Activated T-cell treated with anti-CD3 and anti-CD28 coated beads, Interleukin-2, amount 50 U/mL, for 72 hours (primary cell): Measurements from ENCODE around the gene UBE2D3. TPM values are rescaled to one million over a fixed set of nuclear protein-coding genes. Genes with fewer than 3 reads are reported as not detected.

Experiments
- ATAC-seq, 2 donors: fragments of 150-1000 bp; cut with Tn5 transposase; replicated peaks in 1 of 2; 2 replicates each; pipeline ENCODE4 v1.10.0; 2021; ENCODE audit warnings: moderate library complexity in 2 of 2, mild to moderate bottlenecking in 1 of 2
- DNase-seq, 2 donors: peaks; one replicate each; pipeline ENCODE4 v3.0.0; 2021 to 2022; ENCODE audit warnings: mixed read lengths in 1 of 2
- H3K27ac Mint-ChIP-seq: one replicate; pipeline ENCODE4 v1.8.0; 2022; ENCODE audit warnings: mild to moderate bottlenecking, moderate library complexity, mixed read lengths
- H3K27me3 Mint-ChIP-seq: one replicate; pipeline ENCODE4 v1.8.0; 2022; ENCODE audit warnings: low read depth, mixed read lengths
- H3K36me3 Mint-ChIP-seq, 2 donors: one replicate each; pipeline ENCODE4 v1.8.0; 2022; ENCODE audit warnings: mixed read lengths in 2 of 2, mild to moderate bottlenecking in 1 of 2; ENCODE audit not compliant: insufficient read depth in 2 of 2
- H3K4me1 Mint-ChIP-seq: one replicate; pipeline ENCODE4 v1.8.0; 2022; ENCODE audit warnings: low read depth, mixed read lengths
- H3K4me3 Mint-ChIP-seq, 2 donors: one replicate each; pipeline ENCODE4 v1.8.0; 2022; ENCODE audit warnings: mild to moderate bottlenecking in 2 of 2, mixed read lengths in 2 of 2, moderate library complexity in 2 of 2
- H3K9me3 Mint-ChIP-seq, 2 donors: one replicate each; pipeline ENCODE4 v1.8.0; 2022; ENCODE audit warnings: mixed read lengths in 2 of 2
- total RNA-seq, 2 donors: library from RNA; stranded (reverse); gene quantifications; one replicate each; pipeline ENCODE4 v1.2.3, GENCODE V29; 2022

Gene UBE2D3
- total RNA-seq, 2 donors from 2014 or later: 460 to 481 TPM

DNA sequence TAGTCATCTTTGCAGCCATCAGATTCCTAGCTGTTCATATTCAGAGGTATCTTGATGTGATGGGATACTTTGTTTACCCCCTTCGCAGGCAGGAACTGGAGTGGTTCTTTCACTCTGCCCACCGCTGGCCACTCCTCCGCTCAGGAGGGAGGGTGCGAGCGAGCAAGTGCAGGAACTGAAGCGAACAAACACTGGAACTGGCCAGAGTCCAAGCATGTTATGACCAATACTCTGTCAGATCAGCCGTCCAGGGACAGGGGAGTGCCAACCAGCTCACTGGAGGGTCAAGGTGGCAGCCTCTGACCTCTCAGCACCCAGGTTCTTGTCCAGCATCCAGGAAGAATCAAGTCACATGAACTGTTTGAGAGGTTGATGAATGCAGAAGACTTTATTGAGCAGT, 48.6 kb downstream of the UBE2D3 start:
- no peak for DNase-seq
- no peak overlapping the region for H3K4me3 Mint-ChIP-seq
- H3K36me3 Mint-ChIP-seq: no peaks in the 10 kb centered on the region

DNA sequence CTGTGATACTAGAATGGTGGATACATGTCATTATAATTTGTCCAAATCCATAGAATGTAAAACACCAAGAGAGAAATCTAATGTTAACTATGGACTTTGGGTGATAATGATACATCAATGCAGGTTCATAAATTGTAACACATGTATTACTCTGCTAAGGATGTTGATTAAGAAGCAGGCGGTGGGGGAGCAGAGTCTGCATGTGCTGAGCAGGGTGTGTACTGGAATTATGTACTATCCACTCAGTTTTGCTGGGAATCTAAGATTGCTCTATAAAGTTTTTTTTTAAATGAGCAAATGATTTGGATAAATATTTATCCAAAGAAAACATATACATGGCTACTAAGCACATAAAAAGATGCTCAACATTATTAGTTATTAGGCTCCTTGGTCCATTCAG, 51.5 kb downstream of the UBE2D3 start:
- Mint-ChIP-seq H3K27ac (no peak overlapping the region), H3K4me3 (no peak overlapping the region), H3K36me3 (no peaks in the 10 kb centered on the region), H3K4me1 (peaks cover 10% of the 10 kb centered on the region), H3K9me3 (no peaks in the 10 kb centered on the region), H3K27me3 (peaks cover 4% of the 10 kb centered on the region)
- ATAC-seq (no peak), DNase-seq (no peak)

More for the DNA sequence above, 48.6 kb downstream of the UBE2D3 start:
- ATAC-seq: no peak
- peaks cover 4% of the 10 kb centered on the region for H3K27me3 Mint-ChIP-seq
- H3K9me3 Mint-ChIP-seq: no peaks in the 10 kb centered on the region
- H3K4me1 Mint-ChIP-seq: peaks cover 10% of the 10 kb centered on the region
- no peak overlapping the region for H3K27ac Mint-ChIP-seq

DNA sequence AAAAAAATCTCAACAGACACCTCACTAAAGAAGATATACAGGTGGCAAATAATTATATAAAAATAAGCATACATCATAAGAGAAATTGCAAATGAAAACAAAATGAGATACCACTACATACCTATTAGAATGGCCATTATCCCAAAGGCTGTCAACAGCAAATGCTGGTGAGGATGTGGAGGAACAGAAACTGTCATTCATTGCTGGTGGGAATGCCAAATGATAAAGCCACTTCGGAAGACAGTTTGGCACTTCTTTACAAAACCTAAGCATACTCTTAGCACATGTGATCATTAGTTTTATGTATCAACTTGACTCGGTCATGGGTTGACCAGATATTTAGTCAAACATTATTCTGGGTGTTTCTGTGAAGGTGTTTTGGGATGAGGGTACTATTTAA, 53.1 kb downstream of the UBE2D3 start:
- H3K4me1 Mint-ChIP-seq: no peaks in the 10 kb centered on the region
- H3K4me3 Mint-ChIP-seq: no peak overlapping the region
- DNase-seq: no peak
- H3K27me3 Mint-ChIP-seq: peaks cover 4% of the 10 kb centered on the region
- no peak for ATAC-seq
- H3K9me3 Mint-ChIP-seq: no peaks in the 10 kb centered on the region
- no peaks in the 10 kb centered on the region for H3K36me3 Mint-ChIP-seq
- no peak overlapping the region for H3K27ac Mint-ChIP-seq

DNA sequence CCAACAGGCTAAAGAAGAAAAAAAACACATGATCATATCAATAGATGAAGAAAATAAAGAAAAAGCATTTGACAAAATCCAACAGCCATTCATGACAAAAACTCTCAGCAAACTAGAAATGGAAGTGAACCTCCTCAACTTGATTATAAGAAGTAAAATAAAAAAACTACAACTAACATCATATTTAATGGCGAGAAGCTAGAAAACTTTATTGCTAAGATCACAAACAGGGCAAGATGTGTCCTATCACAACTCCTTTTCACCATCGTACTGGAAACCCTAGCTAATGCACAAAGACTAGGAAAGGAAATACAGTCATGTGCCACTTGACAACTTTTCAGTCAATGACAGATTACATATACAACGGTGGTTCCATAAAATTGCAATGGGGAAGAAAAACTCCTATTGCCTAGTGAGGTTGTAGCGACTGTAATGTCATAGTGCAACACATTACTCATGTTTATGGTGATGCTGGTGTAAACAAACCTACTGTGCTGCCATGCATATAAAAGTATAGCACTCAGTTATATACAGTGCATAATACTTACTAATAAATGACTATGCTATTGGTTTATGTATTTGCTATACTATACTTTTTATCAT, 54.5 kb downstream of the UBE2D3 start:
- ATAC-seq (no peak), DNase-seq (no peak)
- Mint-ChIP-seq H3K36me3 (no peaks in the 10 kb centered on the region), H3K27ac (no peak overlapping the region), H3K4me3 (no peak overlapping the region), H3K4me1 (no peaks in the 10 kb centered on the region), H3K9me3 (no peaks in the 10 kb centered on the region), H3K27me3 (no peaks in the 10 kb centered on the region)

DNA sequence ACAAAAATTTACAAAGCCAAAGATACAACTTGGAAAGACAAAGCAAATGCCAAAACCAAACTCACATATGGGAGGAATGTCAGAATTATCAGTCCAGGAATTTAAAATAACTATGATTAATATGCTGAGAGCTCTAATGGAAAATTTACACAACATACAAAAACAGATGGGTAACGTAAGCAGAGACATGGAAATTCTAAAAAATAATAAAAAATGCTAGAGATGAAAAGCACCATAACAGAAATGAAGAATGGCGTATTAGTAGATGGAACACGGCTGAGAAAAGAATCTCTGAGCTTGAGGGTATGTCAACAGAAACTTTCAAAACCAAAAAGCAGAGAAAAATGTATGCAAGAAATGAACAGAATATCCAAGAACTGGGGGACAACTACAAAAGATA, 62.5 kb downstream of the UBE2D3 start:
- Mint-ChIP-seq H3K4me3 (no peak overlapping the region), H3K27me3 (peaks cover 8% of the 10 kb centered on the region), H3K9me3 (peaks cover 0 to 2% of the 10 kb centered on the region in 2 donors), H3K36me3 (peaks cover 0 to 3% of the 10 kb centered on the region in 2 donors), H3K4me1 (peaks cover 13% of the 10 kb centered on the region), H3K27ac (no peak overlapping the region)
- no peak for DNase-seq
- ATAC-seq: no peak

DNA sequence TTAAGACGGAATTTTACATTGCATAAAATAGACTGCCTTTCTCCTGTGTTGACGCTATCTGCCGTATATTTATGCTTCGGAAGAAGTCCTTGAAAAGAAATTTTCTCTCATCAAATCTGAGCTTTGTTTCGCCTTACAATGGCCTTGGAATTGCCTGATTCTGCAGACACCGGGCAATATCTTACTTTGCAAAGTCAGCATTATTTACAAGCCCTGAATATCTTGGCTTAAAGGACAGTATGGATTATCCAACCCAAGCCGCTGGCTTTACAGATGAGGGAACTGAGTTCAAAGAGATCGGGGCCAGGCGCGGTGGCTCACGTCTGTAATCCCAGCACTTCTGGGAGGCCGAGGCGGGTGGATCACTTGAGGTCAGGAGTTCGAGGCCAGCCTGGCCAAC, 65.4 kb downstream of the UBE2D3 start:
- Mint-ChIP-seq H3K9me3 (peaks cover 0 to 2% of the 10 kb centered on the region in 2 donors), H3K27ac (no peak overlapping the region), H3K27me3 (peaks cover 8% of the 10 kb centered on the region), H3K36me3 (peaks cover 0 to 3% of the 10 kb centered on the region in 2 donors), H3K4me3 (peak overlapping the region; percentile 84 to 97), H3K4me1 (peaks cover 40% of the 10 kb centered on the region)
- ATAC-seq: no peak
- no peak for DNase-seq

DNA sequence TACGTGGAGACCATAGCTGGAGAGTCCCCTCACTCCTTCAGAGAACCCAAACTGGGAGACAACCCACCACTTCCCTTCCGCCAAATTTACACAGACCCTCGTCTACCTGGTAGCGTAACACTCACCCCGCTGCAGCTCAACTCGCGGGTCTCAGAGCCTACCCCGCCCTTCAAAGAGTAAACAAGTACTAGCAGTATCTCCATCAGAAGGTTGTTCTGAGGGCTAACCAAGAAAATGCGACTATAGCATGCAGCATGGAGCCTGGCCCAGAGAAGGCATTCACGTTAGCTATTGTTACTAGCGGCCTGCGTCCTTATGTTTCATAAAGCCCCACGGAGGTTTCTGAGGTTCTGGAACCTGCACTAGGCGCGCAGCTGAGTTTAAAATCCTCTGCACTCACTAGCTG, 66.1 kb downstream of the UBE2D3 start:
- Mint-ChIP-seq H3K27ac (no peak overlapping the region), H3K36me3 (peaks cover 0 to 3% of the 10 kb centered on the region in 2 donors), H3K4me3 (peak overlapping the region; percentile 84 to 97), H3K9me3 (peaks cover 0 to 2% of the 10 kb centered on the region in 2 donors), H3K4me1 (peaks cover 40% of the 10 kb centered on the region), H3K27me3 (peaks cover 8% of the 10 kb centered on the region)
- peak; percentile 0 to 37 for ATAC-seq
- peak in 1 of 2 donors; percentile 30 for DNase-seq

DNA sequence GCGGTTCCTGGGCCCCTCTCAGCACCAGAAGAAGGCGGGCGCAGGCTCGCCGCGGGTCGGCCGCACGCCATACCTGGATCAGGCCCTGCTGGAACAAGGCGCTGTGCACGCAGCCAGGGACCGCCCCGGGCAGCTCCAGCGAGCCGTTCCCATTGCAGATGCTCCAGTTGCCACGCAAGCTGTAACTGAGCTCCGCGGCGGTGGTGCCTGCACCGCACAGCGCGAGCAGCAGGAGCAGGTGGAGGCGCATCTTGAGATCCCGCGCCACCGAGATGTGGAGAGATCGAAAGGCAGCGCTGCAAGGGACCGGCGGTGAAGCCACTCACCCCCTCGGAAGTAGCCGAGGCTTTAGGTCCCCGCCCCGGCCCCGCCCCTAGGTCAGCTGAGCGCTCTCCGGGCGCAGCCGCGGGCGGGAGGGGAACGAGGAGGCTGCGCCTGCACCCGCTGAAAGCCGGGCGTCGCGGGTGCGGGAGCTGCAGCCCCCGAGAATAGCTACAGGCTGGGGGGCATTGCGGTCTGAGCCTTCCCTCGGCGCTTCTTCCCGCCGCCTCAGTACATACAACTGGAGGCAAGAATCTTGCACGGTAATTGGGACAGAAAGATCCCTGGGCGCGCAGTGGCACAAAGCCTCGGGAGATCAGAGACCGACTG, 66.6 kb downstream of the UBE2D3 start, which contains the start of gene MANBA:
Gene MANBA (minus strand): TSS at position 324 of the 651 bp plus-strand sequence. CDS start 74 bp downstream, at position 250.
- DNase-seq (peak; percentile 85 to 86), ATAC-seq (peak; percentile 96)
- peak within 1 kb of the TSS; percentile 84 to 97 for H3K4me3 Mint-ChIP-seq
- H3K36me3 Mint-ChIP-seq: peaks cover 0 to 3% of the 10 kb centered on the region in 2 donors
- H3K9me3 Mint-ChIP-seq: peaks cover 0 to 2% of the 10 kb centered on the region in 2 donors
- H3K4me1 Mint-ChIP-seq: peaks cover 40% of the 10 kb centered on the region
- H3K27me3 Mint-ChIP-seq: peaks cover 8% of the 10 kb centered on the region
- peak within 1 kb of the TSS; percentile 61 for H3K27ac Mint-ChIP-seq

DNA sequence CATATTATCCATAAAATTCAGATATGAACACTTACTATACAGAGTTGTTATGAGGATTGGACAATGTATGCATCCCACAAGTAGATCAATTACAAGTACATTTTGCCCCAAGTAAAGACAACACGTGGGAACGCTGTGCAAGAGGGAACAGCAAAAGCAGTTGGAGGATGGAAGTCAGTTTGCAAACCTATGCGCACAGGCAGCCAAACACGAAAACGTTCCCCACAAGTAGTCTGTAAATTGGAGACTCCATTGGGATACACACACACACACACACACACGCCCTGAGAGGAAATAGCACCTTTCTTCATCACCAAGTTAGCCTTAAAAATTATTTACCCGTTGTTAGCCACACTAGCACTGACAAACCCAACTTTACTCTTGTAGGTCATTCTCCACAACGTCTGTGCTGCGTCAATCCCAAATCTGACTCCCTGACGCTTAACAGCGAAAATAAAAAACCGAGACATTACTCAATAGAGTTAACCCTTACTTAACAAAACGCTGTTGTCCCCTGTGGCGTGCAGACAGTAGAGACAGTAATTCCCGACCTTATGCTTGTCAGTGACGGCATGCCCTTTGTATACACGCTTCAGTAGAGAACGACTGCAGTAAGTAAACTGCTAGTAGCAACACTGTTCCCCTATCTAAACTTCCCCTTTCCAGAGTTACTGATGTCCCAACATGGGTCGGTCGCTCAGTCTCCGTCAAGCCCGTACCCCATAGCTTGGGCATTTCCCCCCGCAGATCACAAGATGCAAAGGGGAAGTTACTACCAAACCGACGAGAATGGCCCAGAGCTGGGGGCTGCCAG, 67.3 kb downstream of the UBE2D3 start:
- peak; percentile 52 to 56 for ATAC-seq
- H3K36me3 Mint-ChIP-seq: peaks cover 0 to 2% of the 10 kb centered on the region in 2 donors
- H3K4me3 Mint-ChIP-seq: peak overlapping the region; percentile 84 to 97
- DNase-seq: peak; percentile 31 to 36
- peak overlapping the region; percentile 61 for H3K27ac Mint-ChIP-seq
- H3K9me3 Mint-ChIP-seq: peaks cover 0 to 2% of the 10 kb centered on the region in 2 donors
- peaks cover 40% of the 10 kb centered on the region for H3K4me1 Mint-ChIP-seq
- H3K27me3 Mint-ChIP-seq: peaks cover 5% of the 10 kb centered on the region

DNA sequence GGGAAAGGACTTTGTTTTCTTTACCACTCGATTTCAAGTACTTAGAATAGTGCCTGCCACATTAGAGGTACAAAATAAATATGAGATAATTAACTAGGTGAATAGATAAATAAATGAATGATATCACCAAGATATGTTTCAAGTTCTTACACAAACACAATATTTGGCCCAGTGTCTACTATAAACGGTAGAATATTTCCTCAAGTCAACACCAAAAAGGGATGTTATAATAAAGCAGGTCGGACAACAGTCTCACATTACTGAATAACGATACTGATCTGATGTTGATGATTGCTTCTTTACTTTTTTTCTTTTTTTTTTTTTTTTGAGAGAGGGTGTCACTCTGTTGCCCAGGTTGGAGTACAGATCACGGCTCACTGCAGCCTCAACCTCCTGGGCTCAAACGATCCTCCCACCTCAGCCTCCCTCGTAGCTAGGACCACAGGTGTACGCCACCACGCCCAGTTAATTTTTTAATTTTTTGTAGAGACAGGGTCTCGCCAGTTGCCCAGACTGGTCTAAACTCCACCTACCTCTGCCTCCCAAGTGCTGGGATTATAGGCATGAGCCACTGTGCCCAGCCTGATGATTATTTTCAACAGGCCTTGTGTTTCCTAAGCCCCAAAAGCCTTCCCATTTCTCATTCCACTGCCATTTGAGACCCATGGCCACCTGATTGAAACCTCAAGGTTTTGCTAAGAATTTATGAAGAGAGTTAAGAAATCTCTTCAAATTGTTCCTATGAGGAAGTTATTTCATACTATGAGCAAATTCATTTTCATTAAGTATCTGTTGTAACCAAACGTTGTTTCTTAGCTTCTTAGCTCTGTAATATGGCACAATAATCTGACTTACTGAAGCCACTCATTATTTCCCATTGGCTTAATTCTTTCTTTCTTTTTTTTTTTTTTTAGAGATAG, 68.8 kb downstream of the UBE2D3 start:
- Mint-ChIP-seq H3K36me3 (peaks cover 2 to 5% of the 10 kb centered on the region in 2 donors), H3K4me1 (peaks cover 40% of the 10 kb centered on the region), H3K9me3 (no peaks in the 10 kb centered on the region), H3K27ac (no peak overlapping the region), H3K4me3 (no peak overlapping the region), H3K27me3 (no peaks in the 10 kb centered on the region)
- DNase-seq (no peak), ATAC-seq (no peak)

DNA sequence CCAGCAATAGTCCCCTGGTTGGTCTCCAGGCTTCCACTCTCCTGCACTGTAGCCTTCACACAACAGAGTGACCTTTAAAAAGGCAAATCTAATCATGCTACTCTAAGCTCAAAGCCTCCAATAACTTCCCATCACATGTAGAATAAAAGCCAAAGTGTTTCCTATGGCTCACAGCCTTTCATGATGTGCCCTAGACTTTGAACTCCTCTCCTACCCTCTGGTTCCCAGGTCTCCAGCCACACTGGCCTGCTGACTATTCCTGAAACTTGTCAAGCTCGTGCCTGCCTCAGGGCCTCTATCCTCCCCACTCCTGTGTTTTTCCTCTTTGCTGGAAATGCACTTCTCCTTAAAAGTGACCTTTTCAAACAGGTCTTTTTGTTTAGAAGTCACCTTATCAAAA, 69.7 kb downstream of the UBE2D3 start:
- Mint-ChIP-seq H3K27me3 (no peaks in the 10 kb centered on the region), H3K36me3 (peaks cover 2 to 5% of the 10 kb centered on the region in 2 donors), H3K27ac (no peak overlapping the region), H3K4me1 (peaks cover 40% of the 10 kb centered on the region), H3K9me3 (no peaks in the 10 kb centered on the region), H3K4me3 (no peak overlapping the region)
- no peak for DNase-seq
- ATAC-seq: no peak

DNA sequence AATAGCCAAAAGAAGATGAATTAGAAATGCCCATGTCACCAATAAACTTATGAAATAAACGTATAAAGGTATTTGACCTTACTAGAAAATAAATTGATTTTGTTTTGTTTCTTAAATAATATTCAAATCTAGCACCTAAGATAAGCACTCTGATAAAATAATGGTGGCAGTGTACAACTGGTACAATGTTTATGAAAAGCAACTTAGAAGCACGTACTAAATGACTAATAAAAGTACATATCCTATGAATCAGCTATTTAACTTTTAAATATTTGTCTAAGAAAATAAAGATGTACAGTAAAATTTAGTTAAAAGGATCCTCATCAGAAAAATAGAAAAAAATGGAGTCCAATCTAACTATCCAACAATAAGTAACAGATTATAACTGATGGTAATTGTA, 73.3 kb downstream of the UBE2D3 start:
- H3K27me3 Mint-ChIP-seq: no peaks in the 10 kb centered on the region
- DNase-seq (no peak), ATAC-seq (no peak)
- no peak overlapping the region for H3K4me3 Mint-ChIP-seq
- H3K36me3 Mint-ChIP-seq: peaks cover 2 to 5% of the 10 kb centered on the region in 2 donors
- no peak overlapping the region for H3K27ac Mint-ChIP-seq
- H3K9me3 Mint-ChIP-seq: no peaks in the 10 kb centered on the region
- H3K4me1 Mint-ChIP-seq: peaks cover 18% of the 10 kb centered on the region
